Measurements from ENCODE around the gene SEMA4D.

GRCh38 chr9:89527084-89527483 is 29.2 kb upstream of the SEMA4D start:
- no peak for TF ChIP-seq CTCF (IDR thresholded peaks at IDR 0.05; ENCODE audit: insufficient read depth, low read length)
- TF ChIP-seq POLR2AphosphoS5 (IDR thresholded peaks at IDR 0.05; ENCODE audit: low read depth): peak; percentile 80
- TF ChIP-seq REST (IDR thresholded peaks at IDR 0.05; ENCODE audit: insufficient replicate concordance, low read depth): no peak

Data from HL-60 (cell line).